NCI-H1417 treated with DMSO at 0.1 percent for 48 hours (cell line): ENCODE results near the gene RFC4.
"Not testable (repeated sequence)": the region's sequence is repeated elsewhere in the genome, so short reads cannot be mapped to it uniquely, and the experiment has no call there.

Experiments
- DNase-seq: peaks from one replicate; lab custom pipeline; 2025; lab: John Stamatoyannopoulos, UW

RFC4 gene

DNA sequence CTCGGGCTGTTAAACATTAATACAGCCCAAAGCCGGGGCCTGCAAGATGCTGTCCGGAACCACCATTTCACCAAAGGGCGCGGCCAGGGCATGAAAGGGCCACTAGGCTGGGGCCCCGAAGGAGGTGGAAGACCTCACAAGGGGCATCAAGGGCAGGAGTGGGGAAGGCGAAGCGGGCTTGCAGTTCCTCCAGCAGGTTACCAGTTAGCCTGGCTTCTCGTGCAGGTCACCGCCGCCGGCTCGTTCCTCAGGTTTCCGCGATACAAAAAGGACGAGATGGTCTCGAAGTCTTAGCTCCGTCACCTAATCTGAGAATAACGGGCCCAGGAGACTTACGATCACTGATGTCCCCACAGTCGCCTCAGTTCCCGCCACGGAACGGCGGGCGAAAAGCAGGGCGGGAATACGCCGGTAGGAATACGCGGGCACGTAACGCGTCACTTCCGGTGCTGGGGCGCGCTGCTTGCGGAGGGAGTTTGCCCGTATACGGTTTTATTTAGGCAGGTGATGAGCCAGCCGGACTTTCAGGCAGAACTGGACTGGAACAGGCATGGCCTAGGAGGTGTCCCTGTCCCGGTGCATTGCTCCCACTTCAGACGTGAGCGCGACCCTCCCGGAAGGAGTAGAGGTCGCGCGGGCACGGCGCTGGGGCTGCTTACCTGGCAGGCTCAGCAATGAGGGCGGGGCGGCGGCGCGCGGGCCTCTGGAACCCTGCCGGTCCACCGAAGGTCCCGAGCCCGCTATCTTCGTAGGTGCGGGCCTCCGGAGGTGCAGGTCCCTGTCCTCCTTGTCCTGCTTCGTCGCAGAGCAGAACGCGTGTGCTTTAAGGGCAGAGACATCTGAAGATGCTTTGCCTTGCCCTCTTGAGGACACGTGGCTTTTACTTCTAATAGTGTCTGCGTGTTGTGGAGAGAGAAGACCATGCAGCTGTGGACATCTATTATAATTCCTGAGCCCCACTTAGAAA is at the start of gene RFC4:
TSS of gene RFC4 (minus strand) at position 394 of the 967 bp plus-strand sequence. CDS start 1,769 bp downstream, outside the sequence.
- DNase-seq = peak; percentile 55

DNA sequence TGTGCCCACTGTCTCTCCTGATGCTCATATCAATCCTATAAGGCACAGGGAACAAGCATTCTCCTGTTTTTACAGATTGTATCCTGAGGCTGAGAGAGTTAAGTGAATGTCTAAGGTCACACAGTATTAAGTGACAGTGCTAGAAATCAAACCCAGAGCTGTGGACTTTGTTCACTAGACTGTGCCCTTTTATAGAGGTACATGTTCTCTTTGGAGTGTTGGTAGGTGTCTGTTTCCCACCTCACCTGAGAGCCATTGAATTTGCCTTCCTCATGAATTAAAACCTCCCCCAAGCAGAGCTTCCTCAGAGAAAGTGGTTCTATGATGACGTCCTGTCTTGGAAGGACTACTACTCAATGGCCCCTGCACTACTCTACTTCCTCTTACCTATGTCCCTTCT is 48.7 kb upstream of the RFC4 start:
- DNase-seq = no peak

DNA sequence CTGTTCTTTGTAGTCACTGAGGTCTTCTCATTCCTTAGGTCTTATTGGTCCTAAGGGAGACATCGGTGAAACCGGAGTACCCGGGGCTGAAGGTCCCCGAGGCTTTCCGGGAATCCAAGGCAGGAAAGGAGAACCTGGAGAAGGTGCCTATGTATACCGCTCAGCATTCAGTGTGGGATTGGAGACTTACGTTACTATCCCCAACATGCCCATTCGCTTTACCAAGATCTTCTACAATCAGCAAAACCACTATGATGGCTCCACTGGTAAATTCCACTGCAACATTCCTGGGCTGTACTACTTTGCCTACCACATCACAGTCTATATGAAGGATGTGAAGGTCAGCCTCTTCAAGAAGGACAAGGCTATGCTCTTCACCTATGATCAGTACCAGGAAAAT is 47.9 kb upstream of the RFC4 start:
- no peak for DNase-seq

GRCh38 chr3:186852994-186853393 is 46.7 kb upstream of the RFC4 start:
- no peak for DNase-seq

- not testable (repeated sequence) for DNase-seq
These were observed 45.6 kb upstream of the RFC4 start for GRCh38 chr3:186851835-186852234.

DNA sequence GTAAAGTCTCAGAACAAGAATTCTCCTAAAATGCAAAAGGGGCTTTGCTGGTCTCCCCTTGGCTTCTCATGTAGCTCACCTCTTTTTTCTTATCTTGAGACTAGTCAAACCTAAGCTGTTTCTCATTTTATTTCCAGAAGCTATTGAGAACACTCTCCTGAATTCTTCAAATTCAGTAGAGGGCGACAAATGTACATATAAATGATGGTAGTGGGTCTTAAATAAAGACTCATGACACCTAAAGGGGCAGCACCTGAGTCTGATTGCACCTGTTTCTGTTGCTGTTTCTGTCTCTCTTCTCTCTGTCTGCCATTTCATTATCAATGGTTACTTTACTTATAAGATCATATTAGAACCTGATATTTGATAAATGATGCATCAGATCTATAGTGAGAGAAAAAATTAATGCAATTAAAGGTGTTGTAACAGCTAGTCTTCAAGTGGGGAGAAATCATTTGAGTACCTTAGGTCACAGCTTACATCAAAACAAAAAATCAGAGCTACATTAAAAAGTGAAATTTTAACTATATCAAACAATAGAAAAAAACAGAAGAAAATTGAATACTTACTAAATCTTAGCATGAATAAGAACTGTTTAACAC is 43.2 kb upstream of the RFC4 start:
- DNase-seq = peak; percentile 37

GRCh38 chr3:186847437-186847836 is 41.2 kb upstream of the RFC4 start:
- DNase-seq = no peak

- DNase-seq = no peak
These were observed 39.5 kb upstream of the RFC4 start for GRCh38 chr3:186845756-186846155.

DNA sequence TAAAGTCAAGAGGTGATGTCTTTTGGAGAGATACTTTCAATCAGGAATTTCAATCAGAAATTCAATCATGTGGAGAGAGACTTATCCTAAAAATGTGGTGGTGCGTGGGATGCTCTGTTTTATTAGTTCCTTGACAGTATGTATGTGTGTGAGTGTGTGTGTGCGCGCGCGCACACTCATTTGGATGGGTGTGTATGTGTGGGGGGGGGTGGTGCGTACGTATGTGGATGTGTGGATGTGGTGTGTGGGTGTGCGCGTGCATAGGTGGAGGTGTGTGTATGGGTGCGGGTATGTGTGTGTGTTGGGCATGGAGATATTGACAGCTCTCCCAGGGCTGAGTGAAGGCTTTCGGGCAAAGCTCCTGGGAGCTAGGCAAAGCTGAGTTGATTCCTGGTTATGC is 38.6 kb upstream of the RFC4 start:
- DNase-seq = no peak

- DNase-seq = no peak
These were observed 36.8 kb upstream of the RFC4 start for GRCh38 chr3:186843039-186843432.

GRCh38 chr3:186842426-186843038 is 36.2 kb upstream of the RFC4 start, which contains the start of gene ADIPOQ:
ADIPOQ (plus strand) TSS chr3:186842710; CDS start chr3:186853059, 10,349 bp downstream.
- no peak for DNase-seq

GRCh38 chr3:186841620-186842019 is 35.3 kb upstream of the RFC4 start:
- DNase-seq = no peak

DNA sequence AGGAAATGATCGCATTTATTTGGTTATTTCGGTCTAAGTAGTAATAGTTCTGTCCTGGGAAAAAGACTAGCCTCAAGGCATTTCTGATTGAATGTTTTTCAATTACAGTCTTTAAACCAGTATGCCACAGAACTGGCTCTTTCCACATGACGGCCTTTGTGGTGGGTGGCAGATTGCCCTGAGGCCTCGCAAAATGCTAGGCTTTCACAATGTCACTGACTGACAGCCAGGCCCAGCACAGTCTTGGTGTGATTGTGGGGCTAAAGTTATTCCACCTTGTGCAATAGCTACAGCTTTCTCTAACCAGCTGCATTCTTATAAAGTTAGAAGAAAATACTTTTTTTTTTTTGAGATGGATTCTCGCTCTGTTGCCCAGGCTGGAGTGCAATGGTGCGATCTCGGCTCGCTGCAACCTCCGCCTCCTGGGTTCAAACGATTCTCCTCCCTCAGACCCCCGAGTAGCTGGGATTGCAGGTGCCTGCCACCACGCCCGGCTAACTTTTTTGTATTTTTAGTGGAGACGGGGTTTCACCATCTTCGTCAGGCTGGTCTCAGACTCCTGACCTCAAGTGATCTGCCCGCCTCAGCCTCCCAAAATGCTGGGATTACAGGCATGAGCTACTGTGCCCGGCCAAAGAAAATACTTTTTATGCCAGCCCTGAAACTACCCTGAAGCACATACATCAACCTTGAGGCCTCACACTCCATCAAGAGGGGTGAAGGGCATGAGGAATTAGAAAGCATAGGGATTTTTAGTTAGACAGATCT is 33.8 kb upstream of the RFC4 start:
- no peak for DNase-seq

DNA sequence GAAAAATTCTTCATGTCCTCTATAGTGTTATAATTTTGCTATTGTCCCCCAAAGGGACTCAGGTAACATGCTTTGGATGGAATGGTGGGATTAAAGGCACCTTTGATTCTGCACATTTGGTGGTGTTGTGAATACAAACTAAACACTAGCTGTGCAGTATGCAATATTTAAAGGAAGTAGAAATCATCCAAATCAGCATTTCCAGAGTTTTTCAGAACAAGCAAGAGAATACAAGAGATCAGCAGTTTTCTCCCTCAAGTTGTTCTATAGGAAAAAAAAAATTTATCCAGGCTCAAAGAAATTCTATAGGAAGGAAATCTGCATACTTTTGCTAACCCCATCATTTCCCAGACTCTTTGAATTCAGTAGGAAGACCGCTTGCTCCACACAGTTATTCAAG is 26.0 kb upstream of the RFC4 start:
- no peak for DNase-seq

- no peak for DNase-seq
These were observed 25.5 kb upstream of the RFC4 start for GRCh38 chr3:186831798-186832197.

DNA sequence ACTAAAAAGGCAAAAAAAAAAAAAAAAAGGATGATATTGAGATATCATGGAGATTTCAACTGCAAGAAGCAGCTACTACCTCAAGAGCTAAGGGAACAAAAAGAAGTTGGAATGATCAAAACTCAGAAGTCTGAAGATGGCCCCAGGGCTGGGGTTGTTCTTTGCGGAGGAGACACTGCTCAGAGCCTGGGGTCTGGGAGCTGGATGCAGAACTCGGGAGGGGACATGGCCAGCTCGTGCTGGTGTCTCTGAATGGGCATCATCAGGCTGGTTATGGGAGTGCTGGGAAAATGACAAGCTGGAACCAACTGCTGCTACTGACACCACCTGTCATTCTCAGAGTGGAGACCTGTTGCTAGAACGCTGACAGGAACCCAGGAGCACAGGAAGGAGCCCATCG is 22.1 kb upstream of the RFC4 start:
- DNase-seq = no peak

DNA sequence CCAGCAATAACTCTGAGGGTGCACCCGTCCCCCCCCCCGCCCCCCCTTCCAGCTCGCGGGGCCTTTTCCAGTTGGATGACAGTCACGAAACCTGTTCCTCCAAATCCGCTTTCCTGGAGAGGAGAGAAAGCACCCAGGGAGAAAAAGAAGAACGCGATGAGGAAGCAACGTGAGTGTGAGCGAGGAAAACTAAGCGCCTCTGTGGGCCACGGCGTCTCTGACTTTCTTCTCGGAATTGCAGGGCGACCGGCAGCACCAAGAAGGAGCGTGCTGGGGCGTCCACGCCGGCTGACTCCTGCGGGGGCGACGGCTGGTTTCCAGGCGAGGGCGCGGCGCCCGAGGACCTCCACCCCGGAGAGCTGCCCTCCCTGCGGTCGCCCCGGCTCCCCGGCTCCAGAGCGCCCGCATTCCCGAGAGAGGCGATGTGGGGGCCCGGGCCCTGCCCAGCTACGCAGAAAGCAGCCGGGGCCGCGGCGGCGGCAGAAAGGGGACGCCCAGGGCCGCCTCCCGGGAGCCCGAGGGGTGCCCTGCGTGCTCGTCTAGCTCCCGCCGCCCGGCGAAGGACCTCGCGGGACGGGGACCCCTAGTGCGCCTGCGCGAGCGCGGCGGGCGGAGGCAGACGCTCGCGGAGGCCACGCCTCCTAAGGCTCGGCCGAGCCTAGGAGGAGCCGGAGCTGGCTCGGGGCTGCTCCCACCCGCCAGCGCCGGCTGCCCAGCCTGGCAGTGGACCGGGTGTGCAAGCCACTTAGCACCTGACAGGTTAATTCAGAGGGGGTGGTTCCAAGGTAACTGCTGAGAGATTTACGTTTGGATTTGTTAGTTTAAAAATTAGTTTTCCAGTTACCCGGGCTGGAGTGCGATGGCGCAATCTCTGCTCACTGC is 20.9 kb upstream of the RFC4 start:
- peak; percentile 83 for DNase-seq

GRCh38 chr3:186826410-186826975 is 20.2 kb upstream of the RFC4 start:
- no peak for DNase-seq

- DNase-seq = no peak
These were observed 19.7 kb upstream of the RFC4 start for GRCh38 chr3:186825872-186826409.

DNA sequence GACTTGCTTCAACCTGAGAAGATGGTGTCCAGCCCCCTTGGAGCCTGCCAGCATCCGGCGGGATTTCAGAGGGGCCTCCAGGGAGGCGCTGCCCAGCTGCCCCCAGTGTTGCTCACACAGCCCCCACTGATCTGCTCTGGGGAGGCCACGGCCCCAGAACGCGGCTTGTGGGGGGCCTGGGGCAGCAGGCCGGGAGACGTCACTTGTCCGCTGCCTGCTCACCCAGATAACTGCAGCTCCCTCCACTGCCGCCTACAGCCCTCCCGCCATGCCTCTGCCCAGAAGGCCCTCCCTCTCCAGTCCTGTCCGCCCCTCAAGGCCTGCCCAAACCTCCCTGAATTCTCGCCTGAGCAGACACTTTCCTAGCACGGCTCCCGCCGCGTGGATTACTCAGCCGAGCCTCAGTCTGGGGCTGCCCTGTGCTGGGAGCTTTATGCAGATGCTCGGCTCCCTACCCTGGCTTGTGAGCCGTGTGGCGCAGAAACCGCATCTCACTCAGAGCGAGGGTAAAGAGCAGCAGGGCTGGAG is 19.1 kb upstream of the RFC4 start:
- DNase-seq = peak; percentile 27
